ENCODE results near the gene GMPR. TPM values are rescaled to one million over a fixed set of nuclear protein-coding genes. Genes with fewer than 3 reads are reported as not detected.

GMPR gene
- total and polyA plus RNA-seq, 10 of the 15 experiments (the other 5 are each of a cell fraction or from before 2014, with no cell fraction given): 0.15 to 1.8 (median 0.49) TPM; not detected in 1

GRCh38 chr6:16254535-16254934 is 16.1 kb downstream of the GMPR start:
- Histone ChIP-seq H3K27ac (ENCODE audit: control insufficient read depth, insufficient read depth) (no peak overlapping the region), H3K36me3 (ENCODE audit: control insufficient read depth in 2 of 2, insufficient read depth in 2 of 2, low read length in 1 of 2) (no peaks in the 10 kb centered on the region), H3K79me2 (ENCODE audit: control insufficient read depth, insufficient read depth, low read length) (no peaks in the 10 kb centered on the region), H4K20me1 (ENCODE audit: control insufficient read depth, insufficient read depth) (no peaks in the 10 kb centered on the region), H3K9me3 (replicated peaks; ENCODE audit: control insufficient read depth, insufficient read depth, low read length) (no peaks in the 10 kb centered on the region), H3K4me1 (ENCODE audit: control insufficient read depth, insufficient read depth, low read length) (no peaks in the 10 kb centered on the region), H3K4me2 (ENCODE audit: control insufficient read depth, insufficient read depth) (no peak overlapping the region), H2AFZ (ENCODE audit: control insufficient read depth, low read depth, low read length) (no peak overlapping the region), H3K9ac (ENCODE audit: control insufficient read depth, insufficient read depth, low read length) (no peak overlapping the region), H3K27me3 (replicated peaks in 1 of 2; ENCODE audit: control insufficient read depth in 2 of 2, insufficient read depth in 2 of 2, low read length in 1 of 2) (no peaks in the 10 kb centered on the region; a peak in 1 of 4 replicates), H3K4me3 (no peak overlapping the region)
- in situ Hi-C loops (cut with MboI): no loop called here
- TF ChIP-seq GABPA (IDR thresholded peaks at IDR 0.05; ENCODE audit: low read depth) (no peak), TBL1XR1 (IDR thresholded peaks at IDR 0.05; ENCODE audit: low read depth, low read length) (no peak), ZZZ3 (IDR thresholded peaks at IDR 0.05; ENCODE audit: control insufficient read depth, insufficient read length, low read depth) (no peak), FOXM1 (IDR thresholded peaks at IDR 0.05; ENCODE audit: low read depth, low read length) (no peak), USF2 (IDR thresholded peaks at IDR 0.05; ENCODE audit: borderline replicate concordance, low read depth, low read length) (no peak), ETV6 (conservative IDR thresholded peaks at IDR 0.05 in 1 of 2, IDR thresholded peaks at IDR 0.05 in 1 of 2; ENCODE audit: borderline replicate concordance in 1 of 2, low read depth in 1 of 2) (no peak), MTA3 (IDR thresholded peaks at IDR 0.05; ENCODE audit: borderline replicate concordance, low read length) (no peak), FOS (IDR thresholded peaks at IDR 0.05; ENCODE audit: borderline replicate concordance, extremely low read depth, insufficient read length) (no peak), CHD2 (IDR thresholded peaks at IDR 0.05; ENCODE audit: borderline replicate concordance, low read depth, low read length) (no peak), CREB1 (IDR thresholded peaks at IDR 0.05; ENCODE audit: low read depth) (no peak), NRF1 (conservative IDR thresholded peaks at IDR 0.05; ENCODE audit: low read depth, low read length) (no peak), BCL11A (IDR thresholded peaks at IDR 0.05; ENCODE audit: low read depth, low read length) (no peak), PAX8 (IDR thresholded peaks at IDR 0.05) (no peak), RB1 (IDR thresholded peaks at IDR 0.05; ENCODE audit: borderline replicate concordance) (no peak), E4F1 (IDR thresholded peaks at IDR 0.05; ENCODE audit: borderline replicate concordance, partially characterized antibody) (no peak), BCLAF1 (IDR thresholded peaks at IDR 0.05) (no peak), NFYA (IDR thresholded peaks at IDR 0.05; ENCODE audit: borderline replicate concordance, low read depth, low read length) (no peak)
- ChIA-PET POLR2A (no interaction called here), SMC1A (ENCODE audit: uncharacterized antibody, unreplicated experiment) (no interaction called here), CTCF (no interaction called here), RAD21 (ENCODE audit: unreplicated experiment) (no interaction called here)
- 85% methylated on average over 9 of the region's 9 CpGs for WGBS (ENCODE audit: insufficient coverage, insufficient replicate concordance, low lambda C conversion rate, missing lambda C conversion rate)
- no peak for DNase-seq (ENCODE audit: low read depth, low spot score)
- no peak for FAIRE-seq
- ATAC-seq: no peak
- no TSS peak for BruUV-seq (replicated peaks)
- intact Hi-C loops (cut with micrococcal nuclease; ENCODE audit: unreplicated experiment): no loop called here
